ENCODE data around the gene CUEDC2.

The CUEDC2 gene

DNA sequence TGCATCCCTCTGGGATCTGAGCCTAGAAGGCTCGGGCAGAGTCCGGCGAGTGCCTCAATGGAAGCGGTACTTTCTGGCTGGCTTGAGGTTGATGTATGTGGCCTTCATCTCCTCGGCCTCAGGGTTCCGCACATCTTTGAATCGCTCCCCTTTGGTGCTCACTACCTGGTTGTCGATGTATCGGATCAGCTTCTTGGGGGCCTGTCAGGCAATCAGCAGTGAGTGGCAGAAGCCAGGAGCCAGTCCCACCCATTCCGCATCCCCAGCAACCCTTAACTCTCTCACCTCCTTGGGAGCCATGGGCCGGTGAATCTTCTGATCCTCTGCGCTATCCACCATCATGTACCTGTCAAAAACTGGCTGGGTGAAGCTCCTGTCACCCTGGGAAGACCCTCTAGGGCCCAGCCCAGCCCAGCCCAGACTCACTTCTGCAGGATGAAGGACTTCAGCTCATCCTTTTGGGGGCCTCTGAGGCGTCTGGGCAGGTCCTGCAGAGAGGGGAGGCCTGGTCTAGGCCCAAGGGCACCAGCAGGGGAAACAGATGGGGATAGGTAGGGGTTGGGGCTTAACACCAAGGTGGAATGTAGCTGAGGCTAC is 8.9 kb downstream of the CUEDC2 start:
- no peak for DNase-seq (ENCODE audit: extremely low spot score)
- POLR2A ChIA-PET = no interaction called here
- CTCF ChIA-PET = interaction anchor here (0.7 to 10.0 kb wide), 30 partner anchors 10 to 254 kb away, joined by 3 to 140 read pairs (median 5); partner anchors contain the start of genes ACTR1A, C10orf95, CUEDC2 and ELOVL3
- TF ChIP-seq, protein P1, sequence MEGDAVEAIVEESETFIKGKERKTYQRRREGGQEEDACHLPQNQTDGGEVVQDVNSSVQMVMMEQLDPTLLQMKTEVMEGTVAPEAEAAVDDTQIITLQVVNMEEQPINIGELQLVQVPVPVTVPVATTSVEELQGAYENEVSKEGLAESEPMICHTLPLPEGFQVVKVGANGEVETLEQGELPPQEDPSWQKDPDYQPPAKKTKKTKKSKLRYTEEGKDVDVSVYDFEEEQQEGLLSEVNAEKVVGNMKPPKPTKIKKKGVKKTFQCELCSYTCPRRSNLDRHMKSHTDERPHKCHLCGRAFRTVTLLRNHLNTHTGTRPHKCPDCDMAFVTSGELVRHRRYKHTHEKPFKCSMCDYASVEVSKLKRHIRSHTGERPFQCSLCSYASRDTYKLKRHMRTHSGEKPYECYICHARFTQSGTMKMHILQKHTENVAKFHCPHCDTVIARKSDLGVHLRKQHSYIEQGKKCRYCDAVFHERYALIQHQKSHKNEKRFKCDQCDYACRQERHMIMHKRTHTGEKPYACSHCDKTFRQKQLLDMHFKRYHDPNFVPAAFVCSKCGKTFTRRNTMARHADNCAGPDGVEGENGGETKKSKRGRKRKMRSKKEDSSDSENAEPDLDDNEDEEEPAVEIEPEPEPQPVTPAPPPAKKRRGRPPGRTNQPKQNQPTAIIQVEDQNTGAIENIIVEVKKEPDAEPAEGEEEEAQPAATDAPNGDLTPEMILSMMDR (IDR thresholded peaks at IDR 0.05; ENCODE audit: control extremely low read depth, extremely low read depth, low read depth, missing control alignments) = no peak

DNA sequence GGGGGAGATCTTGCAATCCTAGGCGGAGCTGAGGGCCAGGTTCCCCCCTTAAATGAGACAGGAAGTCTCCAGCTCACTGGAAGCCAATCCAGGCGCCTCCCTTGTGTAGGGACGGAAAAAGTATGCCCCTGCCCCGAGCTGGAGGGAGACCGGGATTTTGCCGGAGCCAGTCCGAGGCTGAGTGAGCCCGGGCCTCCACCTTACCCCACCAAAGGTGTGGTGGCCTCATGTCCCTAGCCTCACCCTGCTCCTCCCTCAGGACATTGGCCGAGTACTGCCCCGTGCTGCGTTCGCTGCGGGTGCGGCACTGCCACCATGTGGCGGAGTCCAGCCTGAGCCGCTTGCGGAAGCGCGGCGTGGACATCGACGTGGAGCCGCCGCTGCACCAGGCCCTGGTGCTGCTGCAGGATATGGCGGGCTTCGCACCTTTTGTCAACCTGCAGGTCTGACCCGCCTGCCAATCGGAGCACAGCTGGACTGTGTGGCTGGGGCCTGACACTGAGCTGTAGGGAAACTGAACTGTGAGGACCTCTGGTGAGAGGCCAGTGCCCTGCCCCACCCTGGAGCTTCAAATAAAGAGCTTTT is 9.7 kb downstream of the CUEDC2 start:
- POLR2A ChIA-PET = no interaction called here
- CTCF ChIA-PET = interaction anchor here (0.7 to 10.0 kb wide), 35 partner anchors 11 to 266 kb away, joined by 3 to 140 read pairs (median 5); partner anchors contain the start of genes ACTR1A, C10orf95, CUEDC2 and ELOVL3
- TF ChIP-seq, protein P1 (IDR thresholded peaks at IDR 0.05; ENCODE audit: control extremely low read depth, extremely low read depth, low read depth, missing control alignments) = peak; percentile 96
- DNase-seq (ENCODE audit: extremely low spot score) = peak; percentile 65

DNA sequence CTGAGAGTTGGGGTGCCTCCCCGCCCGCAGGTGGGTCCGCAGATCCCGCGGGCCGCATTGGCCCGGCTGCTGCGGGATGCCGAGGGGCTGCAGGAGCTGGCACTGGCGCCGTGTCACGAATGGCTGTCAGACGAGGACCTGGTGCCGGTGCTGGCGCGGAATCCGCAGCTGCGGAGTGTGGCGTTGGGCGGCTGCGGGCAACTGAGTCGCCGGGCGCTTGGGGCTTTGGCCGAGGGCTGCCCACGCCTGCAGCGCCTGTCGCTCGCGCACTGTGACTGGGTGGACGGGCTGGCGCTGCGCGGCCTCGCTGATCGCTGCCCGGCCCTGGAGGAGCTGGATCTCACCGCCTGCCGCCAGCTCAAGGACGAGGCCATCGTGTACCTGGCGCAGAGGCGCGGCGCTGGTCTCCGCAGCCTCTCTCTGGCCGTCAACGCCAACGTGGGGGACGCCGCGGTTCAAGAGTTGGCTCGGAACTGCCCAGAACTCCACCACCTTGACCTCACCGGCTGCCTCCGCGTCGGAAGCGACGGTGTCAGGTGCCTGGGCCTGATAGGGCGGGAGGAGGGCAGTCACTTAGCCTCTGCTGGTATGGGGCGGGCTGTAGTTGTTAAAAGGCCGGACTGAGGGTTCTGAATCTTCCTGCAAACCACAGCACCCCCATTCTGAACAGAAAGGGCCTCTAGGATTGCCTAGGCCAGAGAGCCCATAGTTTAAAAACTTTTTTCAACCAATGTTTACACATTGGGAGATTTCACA is 10.4 kb downstream of the CUEDC2 start:
- CTCF ChIA-PET = interaction anchor here (0.7 to 10.0 kb wide), 31 partner anchors 10 to 265 kb away, joined by 3 to 140 read pairs (median 5); partner anchors contain the start of genes ACTR1A, C10orf95, CUEDC2 and ELOVL3

DNA sequence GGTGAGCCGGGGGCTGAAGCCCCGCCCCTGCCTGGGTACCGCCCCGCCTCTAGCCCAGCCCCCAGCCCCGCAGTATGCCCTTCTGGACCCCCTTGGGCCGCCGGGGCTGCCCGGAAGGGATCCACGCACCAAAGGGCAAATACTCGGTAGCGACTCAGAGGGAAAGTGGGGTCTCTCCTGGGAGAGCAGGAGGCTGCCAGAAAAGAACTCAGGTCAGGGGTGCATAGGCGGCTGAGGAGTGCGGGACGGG is 10.9 kb downstream of the CUEDC2 start:
- TF ChIP-seq, protein P1 (IDR thresholded peaks at IDR 0.05; ENCODE audit: control extremely low read depth, extremely low read depth, low read depth, missing control alignments) = no peak
- POLR2A ChIA-PET = interaction anchor here (1.0 to 1.3 kb wide), 2 partner anchors 11 to 26 kb away, joined by 4 read pairs; partner anchors contain the start of genes CUEDC2 and NFKB2
- DNase-seq (ENCODE audit: extremely low spot score) = no peak
- CTCF ChIA-PET = interaction anchor here (1.1 to 10.0 kb wide), 23 partner anchors 10 to 264 kb away, joined by 3 to 140 read pairs (median 8); partner anchors contain the start of genes ACTR1A, C10orf95, CUEDC2 and ELOVL3

More for the DNA sequence above, 10.4 kb downstream of the CUEDC2 start:
- TF ChIP-seq, protein P1 (IDR thresholded peaks at IDR 0.05; ENCODE audit: control extremely low read depth, extremely low read depth, low read depth, missing control alignments) = no peak
- no peak for DNase-seq (ENCODE audit: extremely low spot score)
- POLR2A ChIA-PET = interaction anchor here (1.0 to 1.3 kb wide), 2 partner anchors 10 to 27 kb away, joined by 4 read pairs; partner anchors contain the start of genes CUEDC2 and NFKB2

DNA sequence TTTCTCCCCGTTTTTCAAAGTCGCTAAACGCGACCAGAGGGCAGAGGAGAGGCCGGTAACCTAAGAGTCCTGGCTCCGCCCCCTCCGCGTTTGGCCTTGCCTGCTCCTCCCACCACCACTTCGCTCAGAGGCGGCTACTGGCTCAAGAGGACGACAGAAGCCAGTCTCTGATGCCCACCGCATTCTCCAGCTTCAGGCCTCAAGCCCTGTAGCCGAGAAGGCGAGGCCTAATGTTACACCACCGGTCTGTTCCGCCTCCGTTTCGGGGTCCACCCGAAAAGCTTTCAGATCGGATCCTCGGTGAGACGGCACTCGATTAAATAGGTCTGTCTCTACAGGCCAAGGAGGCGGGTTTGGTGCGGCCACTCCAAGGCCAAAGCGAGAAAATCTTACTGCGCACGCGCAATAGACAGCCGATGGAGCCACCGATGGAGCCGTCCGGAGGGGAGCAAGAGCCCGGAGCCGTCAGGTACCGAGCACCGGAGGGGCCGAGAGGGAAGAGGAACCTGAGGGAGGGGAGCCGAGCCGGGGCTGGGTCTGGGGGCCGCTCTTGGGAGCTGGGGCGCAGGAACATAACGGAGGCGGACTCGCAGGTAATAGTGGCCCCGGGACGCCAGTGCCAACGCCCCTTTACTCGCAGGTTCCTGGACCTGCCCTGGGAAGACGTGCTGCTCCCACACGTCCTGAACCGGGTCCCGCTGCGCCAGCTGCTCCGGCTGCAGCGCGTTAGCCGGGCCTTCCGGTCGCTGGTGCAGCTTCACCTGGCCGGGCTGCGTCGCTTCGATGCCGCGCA is 11.5 kb downstream of the CUEDC2 start, which contains the start of gene FBXL15:
Gene FBXL15 (plus strand): TSS at position 123 of the 793 bp plus-strand sequence. CDS start 294 bp downstream, at position 417.
- TF ChIP-seq, protein P1 (IDR thresholded peaks at IDR 0.05; ENCODE audit: control extremely low read depth, extremely low read depth, low read depth, missing control alignments) = no peak
- CTCF ChIA-PET = interaction anchor here (1.2 to 10.0 kb wide), 17 partner anchors 9 to 251 kb away, joined by 3 to 140 read pairs (median 8); partner anchors contain the start of genes C10orf95, CUEDC2, ELOVL3 and NFKB2
- POLR2A ChIA-PET = interaction anchor here (1.0 to 1.3 kb wide), 2 partner anchors 12 to 26 kb away, joined by 4 read pairs; partner anchors contain the start of genes CUEDC2 and NFKB2
- DNase-seq (ENCODE audit: extremely low spot score) = peak; percentile 96

Data from GM10248 (cell line).